NOMO-1 (cell line): ENCODE measurements around the gene IGSF22.

Experiments used
- DNase-seq, 2 experiments: peaks; one replicate each; lab custom pipeline; 2025; ENCODE audit not compliant: unreplicated experiment in 2 of 2; lab: John Stamatoyannopoulos, UW

The IGSF22 gene

GRCh38 chr11:18745251-18745650, 19.3 kb upstream of the IGSF22 start:
- DNase-seq = no peak

- DNase-seq = no peak
Measured at GRCh38 chr11:18743900-18744514, 18.0 kb upstream of the IGSF22 start.

- no peak for DNase-seq
Measured at GRCh38 chr11:18743365-18743764, 17.4 kb upstream of the IGSF22 start.

GRCh38 chr11:18741783-18742182, 15.8 kb upstream of the IGSF22 start:
- no peak for DNase-seq

- no peak for DNase-seq
Measured at GRCh38 chr11:18739685-18740084, 13.7 kb upstream of the IGSF22 start.

- no peak for DNase-seq
Measured at GRCh38 chr11:18737642-18738041, 11.7 kb upstream of the IGSF22 start.

GRCh38 chr11:18736590-18737148, 10.7 kb upstream of the IGSF22 start:
- no peak for DNase-seq

- no peak for DNase-seq
Measured at GRCh38 chr11:18733202-18733601, 7.2 kb upstream of the IGSF22 start.

GRCh38 chr11:18731949-18732821, 6.2 kb upstream of the IGSF22 start:
- DNase-seq = peak; percentile 24 to 36

- DNase-seq = no peak
Measured at GRCh38 chr11:18731441-18731840, 5.5 kb upstream of the IGSF22 start.

GRCh38 chr11:18730020-18730419, 4.0 kb upstream of the IGSF22 start:
- no peak for DNase-seq

GRCh38 chr11:18729426-18729825, 3.4 kb upstream of the IGSF22 start:
- DNase-seq = no peak

GRCh38 chr11:18728658-18729057, 2.7 kb upstream of the IGSF22 start:
- no peak for DNase-seq

GRCh38 chr11:18727479-18728236, 1.7 kb upstream of the IGSF22 start:
- DNase-seq = no peak

GRCh38 chr11:18723991-18724390, 2.0 kb downstream of the IGSF22 start:
- no peak for DNase-seq

- no peak for DNase-seq
Measured at GRCh38 chr11:18722293-18722637, 3.7 kb downstream of the IGSF22 start.

- peak; percentile 27 to 71 for DNase-seq
Measured at GRCh38 chr11:18721561-18722292, 4.3 kb downstream of the IGSF22 start.

- peak; percentile 34 to 39 for DNase-seq
Measured at GRCh38 chr11:18720808-18721560, 5.0 kb downstream of the IGSF22 start.

- DNase-seq = no peak
Measured at GRCh38 chr11:18720091-18720807, 5.7 kb downstream of the IGSF22 start.
